Loucy (cell line): Measurements from ENCODE around the gene MYO1D.

Experiments used
- CTCF ChIP-seq: fragments of 200-600 bp; sonication (generic); conservative IDR thresholded peaks from 2 replicates; pipeline ENCODE4 v1.5.1; 2014; ENCODE audit warnings: mild to moderate bottlenecking, antibody characterized with exemption, low read length
- EZH2phosphoT487 ChIP-seq: fragments of 200-600 bp; IDR thresholded peaks from 2 replicates; pipeline ENCODE4 v1.6.1; 2018; ENCODE audit warnings: antibody characterized with exemption, mild to moderate bottlenecking, moderate library complexity, borderline replicate concordance

DNA sequence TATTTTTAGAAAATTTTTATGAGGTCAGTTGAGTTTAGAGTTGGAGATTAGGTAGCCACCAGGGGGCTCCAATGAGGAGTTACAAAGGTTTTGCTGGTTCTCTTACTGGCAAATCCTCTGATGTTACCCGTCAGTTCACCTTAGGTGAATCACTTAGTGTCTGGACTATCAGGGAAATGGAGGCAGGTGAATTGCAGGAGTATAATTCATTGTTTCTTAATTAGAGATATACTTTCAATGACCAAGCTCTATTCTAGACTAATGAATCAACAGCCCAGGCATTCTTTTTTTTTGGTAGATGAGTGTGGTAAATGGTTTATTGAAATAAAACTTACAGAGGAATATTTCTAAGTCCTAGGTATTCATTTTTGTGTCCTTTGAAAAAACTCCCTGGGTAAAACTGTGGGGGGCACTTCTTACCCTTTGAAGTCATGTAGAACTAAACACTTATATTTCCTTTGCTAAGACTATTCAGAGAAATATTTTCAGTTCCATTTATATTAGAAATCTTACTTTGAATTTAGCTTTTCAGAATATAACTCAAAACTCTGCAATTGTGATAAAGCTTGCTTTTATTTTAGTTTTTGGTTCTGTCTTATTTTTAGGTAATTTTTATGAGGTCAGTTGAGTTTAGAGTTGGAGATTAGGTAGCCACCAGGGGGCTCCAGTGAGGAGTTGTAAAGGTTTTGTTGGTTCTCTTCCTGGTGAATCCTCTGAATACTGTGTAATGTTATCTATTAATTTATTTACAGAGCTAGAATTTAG is 414.9 kb downstream of the MYO1D start:
- TF ChIP-seq CTCF (peak; percentile 68), EZH2phosphoT487 (no peak)
